Measurements from ENCODE around the gene TM9SF4.

Gene TM9SF4

GRCh38 chr20:32068174-32068573, 41.3 kb upstream of the TM9SF4 start:
- no peak for TF ChIP-seq POLR2AphosphoS5 (IDR thresholded peaks at IDR 0.05; ENCODE audit: low read depth, low read length)
- TF ChIP-seq TAF1 (IDR thresholded peaks at IDR 0.05; ENCODE audit: borderline replicate concordance, insufficient read depth, low read length), result no peak
- TF ChIP-seq SIN3A (IDR thresholded peaks at IDR 0.05; ENCODE audit: borderline replicate concordance, insufficient read depth, low read length), result no peak
- no peak for TF ChIP-seq REST (IDR thresholded peaks at IDR 0.05; ENCODE audit: insufficient read depth in 1 of 2, low read depth in 2 of 2, low read length in 2 of 2)
- no peak for TF ChIP-seq FOXP2 (optimal IDR thresholded peaks at IDR 0.05; ENCODE audit: borderline replicate concordance, extremely low read depth, extremely low read length, insufficient read depth)

- TF ChIP-seq POLR2AphosphoS5 (IDR thresholded peaks at IDR 0.05; ENCODE audit: low read depth, low read length) (no peak), TAF1 (IDR thresholded peaks at IDR 0.05; ENCODE audit: borderline replicate concordance, insufficient read depth, low read length) (no peak), SIN3A (IDR thresholded peaks at IDR 0.05; ENCODE audit: borderline replicate concordance, insufficient read depth, low read length) (no peak)
Measured at GRCh38 chr20:32069711-32070110, 39.8 kb upstream of the TM9SF4 start.

- TF ChIP-seq REST (IDR thresholded peaks at IDR 0.05; ENCODE audit: insufficient read depth in 1 of 2, low read depth in 2 of 2, low read length in 2 of 2) (no peak), SIN3A (IDR thresholded peaks at IDR 0.05; ENCODE audit: borderline replicate concordance, insufficient read depth, low read length) (no peak), FOXP2 (optimal IDR thresholded peaks at IDR 0.05; ENCODE audit: borderline replicate concordance, extremely low read depth, extremely low read length, insufficient read depth) (no peak), POLR2AphosphoS5 (IDR thresholded peaks at IDR 0.05; ENCODE audit: low read depth, low read length) (no peak), TAF1 (IDR thresholded peaks at IDR 0.05; ENCODE audit: borderline replicate concordance, insufficient read depth, low read length) (no peak)
Measured at GRCh38 chr20:32070282-32070681, 39.2 kb upstream of the TM9SF4 start.

- TF ChIP-seq TAF1 (IDR thresholded peaks at IDR 0.05; ENCODE audit: borderline replicate concordance, insufficient read depth, low read length), result no peak
- TF ChIP-seq FOXP2 (optimal IDR thresholded peaks at IDR 0.05; ENCODE audit: borderline replicate concordance, extremely low read depth, extremely low read length, insufficient read depth), result no peak
- no peak for TF ChIP-seq POLR2AphosphoS5 (IDR thresholded peaks at IDR 0.05; ENCODE audit: low read depth, low read length)
- TF ChIP-seq REST (IDR thresholded peaks at IDR 0.05; ENCODE audit: insufficient read depth in 1 of 2, low read depth in 2 of 2, low read length in 2 of 2), result no peak
- TF ChIP-seq SIN3A (IDR thresholded peaks at IDR 0.05; ENCODE audit: borderline replicate concordance, insufficient read depth, low read length), result no peak
Measured at GRCh38 chr20:32070690-32071213, 38.8 kb upstream of the TM9SF4 start.

GRCh38 chr20:32071395-32072167, 37.9 kb upstream of the TM9SF4 start:
- no peak for TF ChIP-seq FOXP2 (optimal IDR thresholded peaks at IDR 0.05; ENCODE audit: borderline replicate concordance, extremely low read depth, extremely low read length, insufficient read depth)
- TF ChIP-seq TAF1 (IDR thresholded peaks at IDR 0.05; ENCODE audit: borderline replicate concordance, insufficient read depth, low read length), result no peak
- TF ChIP-seq REST (IDR thresholded peaks at IDR 0.05; ENCODE audit: insufficient read depth in 1 of 2, low read depth in 2 of 2, low read length in 2 of 2), result no peak
- no peak for TF ChIP-seq SIN3A (IDR thresholded peaks at IDR 0.05; ENCODE audit: borderline replicate concordance, insufficient read depth, low read length)
- no peak for TF ChIP-seq POLR2AphosphoS5 (IDR thresholded peaks at IDR 0.05; ENCODE audit: low read depth, low read length)

Measured in PFSK-1 (cell line).